Measurements from ENCODE around the gene MS4A13.
"Not testable (repeated sequence)": the region's sequence is repeated elsewhere in the genome, so short reads cannot be mapped to it uniquely, and the experiment has no call there.

DNA sequence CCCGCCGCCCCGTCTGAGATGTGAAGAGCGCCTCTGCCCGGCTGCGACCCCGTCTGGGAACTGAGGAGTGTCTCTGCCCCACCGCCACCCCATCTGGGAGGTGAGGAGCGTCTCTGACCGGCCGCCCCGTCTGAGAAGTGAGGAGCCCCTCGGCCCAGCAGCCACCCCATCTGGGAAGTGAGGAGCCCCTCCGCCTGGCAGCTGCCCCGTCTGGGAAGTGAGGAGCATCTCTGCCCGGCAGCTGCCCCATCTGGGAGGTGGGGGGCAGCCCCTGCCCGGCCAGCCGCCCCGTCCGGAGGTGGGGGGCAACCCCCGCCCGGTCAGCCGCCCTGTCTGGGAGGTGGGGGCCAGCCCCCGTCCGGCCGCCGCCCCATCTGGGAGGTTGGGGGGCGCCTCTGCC lies 5.0 kb upstream of the MS4A13 start:
- not testable (repeated sequence) for TF ChIP-seq POLR2AphosphoS5 (IDR thresholded peaks at IDR 0.05; ENCODE audit: borderline replicate concordance, low read depth, low read length); FOXP2 (optimal IDR thresholded peaks at IDR 0.05; ENCODE audit: control extremely low read depth, extremely low read length, insufficient read depth)
